ENCODE results near the gene CDK16.

CDK16 gene

DNA sequence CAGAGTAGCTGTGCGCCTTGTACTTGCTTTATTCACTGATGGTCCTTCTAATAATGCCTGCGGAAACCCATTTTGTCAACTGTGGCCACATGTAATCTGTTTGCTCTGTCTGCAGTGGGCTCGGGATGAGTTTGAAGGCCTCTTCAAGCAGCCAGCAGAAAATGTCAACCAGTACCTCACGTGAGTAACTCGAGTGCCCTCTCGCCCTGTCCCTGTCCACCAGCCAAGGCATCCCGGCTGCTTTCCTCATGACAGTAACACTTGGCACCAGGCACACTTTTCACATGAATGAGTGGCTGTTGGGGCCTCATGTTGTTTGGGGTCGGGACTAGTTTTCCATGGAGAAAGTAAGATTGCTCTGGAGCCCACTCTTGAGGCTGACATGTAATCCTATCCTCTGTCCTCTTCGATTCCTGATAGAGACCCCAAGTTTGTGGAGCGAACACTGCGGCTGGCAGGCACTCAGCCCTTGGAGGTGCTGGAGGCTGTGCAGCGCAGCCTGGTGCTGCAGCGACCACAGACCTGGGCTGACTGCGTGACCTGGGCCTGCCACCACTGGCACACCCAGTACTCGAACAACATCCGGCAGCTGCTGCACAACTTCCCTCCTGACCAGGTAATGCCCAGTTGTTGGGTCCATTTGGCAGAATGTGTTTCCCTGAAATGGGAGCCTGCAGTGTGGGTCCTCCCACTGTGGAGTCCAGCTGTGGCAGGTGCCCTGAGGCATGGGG, 8.8 kb upstream of the CDK16 start:
- DNase-seq (ENCODE audit: low spot score), result no peak

DNA sequence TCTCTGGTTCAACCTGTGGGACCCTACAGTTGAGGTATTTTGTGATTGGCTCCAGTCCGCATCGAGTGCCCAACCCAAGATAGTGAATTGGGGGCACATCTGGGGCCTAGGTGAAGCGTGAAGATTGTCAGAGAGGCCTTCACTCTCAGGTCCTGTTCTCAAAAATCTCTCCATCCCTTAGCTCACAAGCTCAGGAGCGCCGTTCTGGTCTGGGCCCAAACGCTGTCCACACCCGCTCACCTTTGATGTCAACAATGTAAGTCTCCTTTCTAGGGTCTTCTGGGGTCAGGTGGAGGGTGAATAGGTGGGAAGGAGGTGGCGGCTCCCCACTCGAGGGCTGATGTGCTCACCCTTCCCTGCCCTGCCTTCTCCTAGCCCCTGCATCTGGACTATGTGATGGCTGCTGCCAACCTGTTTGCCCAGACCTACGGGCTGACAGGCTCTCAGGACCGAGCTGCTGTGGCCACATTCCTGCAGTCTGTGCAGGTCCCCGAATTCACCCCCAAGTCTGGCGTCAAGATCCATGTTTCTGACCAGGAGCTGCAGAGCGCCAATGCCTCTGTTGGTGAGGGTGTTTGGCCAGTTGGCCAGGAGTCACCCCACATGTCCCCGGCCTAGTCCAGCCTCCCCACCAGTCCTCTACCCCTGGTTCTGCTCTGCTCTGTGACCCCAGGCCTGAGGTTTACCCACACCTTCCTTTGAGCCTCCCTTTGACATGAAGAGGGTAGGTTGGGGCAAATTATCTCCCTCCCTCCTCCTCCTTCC, 7.6 kb upstream of the CDK16 start:
- DNase-seq (ENCODE audit: low spot score), result no peak

DNA sequence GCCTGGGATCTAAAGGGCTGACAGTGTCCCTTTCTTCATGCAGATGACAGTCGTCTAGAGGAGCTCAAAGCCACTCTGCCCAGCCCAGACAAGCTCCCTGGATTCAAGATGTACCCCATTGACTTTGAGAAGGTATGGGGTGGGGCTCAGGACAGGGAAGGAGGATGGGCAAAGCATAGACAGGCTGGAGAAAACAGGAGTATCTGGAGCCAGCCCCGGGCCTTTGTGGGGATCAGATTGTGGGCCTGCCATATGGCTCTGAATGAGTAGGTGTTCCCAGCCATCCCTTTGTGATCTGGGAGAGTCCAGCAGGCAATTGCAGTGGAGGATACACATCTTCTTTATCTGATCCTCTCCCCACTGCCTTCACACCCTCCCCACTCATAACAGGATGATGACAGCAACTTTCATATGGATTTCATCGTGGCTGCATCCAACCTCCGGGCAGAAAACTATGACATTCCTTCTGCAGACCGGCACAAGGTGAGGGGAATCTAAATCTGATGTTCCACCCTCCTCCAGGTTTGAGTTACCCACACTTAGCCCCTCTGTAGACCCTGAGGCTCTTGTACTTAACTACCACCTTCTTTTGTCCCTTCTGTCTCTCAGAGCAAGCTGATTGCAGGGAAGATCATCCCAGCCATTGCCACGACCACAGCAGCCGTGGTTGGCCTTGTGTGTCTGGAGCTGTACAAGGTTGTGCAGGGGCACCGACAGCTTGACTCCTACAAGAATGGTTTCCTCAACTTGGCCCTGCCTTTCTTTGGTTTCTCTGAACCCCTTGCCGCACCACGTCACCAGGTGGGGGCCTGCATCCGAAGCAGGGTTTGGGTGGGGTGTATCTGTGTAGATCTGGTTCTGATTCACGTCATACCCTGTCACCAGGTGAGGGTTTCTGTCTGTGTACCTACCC, 5.8 kb upstream of the CDK16 start:
- no peak for DNase-seq (ENCODE audit: low spot score)

DNA sequence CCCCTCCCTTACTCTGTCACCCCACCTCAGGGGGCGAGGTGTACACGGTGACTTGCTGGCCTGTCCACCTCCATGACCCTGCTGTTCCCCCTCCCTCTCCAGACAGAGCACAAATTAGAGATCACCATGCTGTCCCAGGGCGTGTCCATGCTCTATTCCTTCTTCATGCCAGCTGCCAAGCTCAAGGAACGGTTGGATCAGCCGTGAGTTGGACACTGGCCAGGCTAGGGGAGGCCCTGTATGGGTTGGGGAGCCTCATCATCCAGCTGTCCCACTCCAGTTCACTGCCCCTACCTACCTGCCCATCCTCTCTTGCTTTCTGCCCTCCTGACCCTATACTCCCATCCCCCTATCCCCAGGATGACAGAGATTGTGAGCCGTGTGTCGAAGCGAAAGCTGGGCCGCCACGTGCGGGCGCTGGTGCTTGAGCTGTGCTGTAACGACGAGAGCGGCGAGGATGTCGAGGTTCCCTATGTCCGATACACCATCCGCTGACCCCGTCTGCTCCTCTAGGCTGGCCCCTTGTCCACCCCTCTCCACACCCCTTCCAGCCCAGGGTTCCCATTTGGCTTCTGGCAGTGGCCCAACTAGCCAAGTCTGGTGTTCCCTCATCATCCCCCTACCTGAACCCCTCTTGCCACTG, 3.9 kb upstream of the CDK16 start:
- DNase-seq (ENCODE audit: low spot score), result no peak

DNA sequence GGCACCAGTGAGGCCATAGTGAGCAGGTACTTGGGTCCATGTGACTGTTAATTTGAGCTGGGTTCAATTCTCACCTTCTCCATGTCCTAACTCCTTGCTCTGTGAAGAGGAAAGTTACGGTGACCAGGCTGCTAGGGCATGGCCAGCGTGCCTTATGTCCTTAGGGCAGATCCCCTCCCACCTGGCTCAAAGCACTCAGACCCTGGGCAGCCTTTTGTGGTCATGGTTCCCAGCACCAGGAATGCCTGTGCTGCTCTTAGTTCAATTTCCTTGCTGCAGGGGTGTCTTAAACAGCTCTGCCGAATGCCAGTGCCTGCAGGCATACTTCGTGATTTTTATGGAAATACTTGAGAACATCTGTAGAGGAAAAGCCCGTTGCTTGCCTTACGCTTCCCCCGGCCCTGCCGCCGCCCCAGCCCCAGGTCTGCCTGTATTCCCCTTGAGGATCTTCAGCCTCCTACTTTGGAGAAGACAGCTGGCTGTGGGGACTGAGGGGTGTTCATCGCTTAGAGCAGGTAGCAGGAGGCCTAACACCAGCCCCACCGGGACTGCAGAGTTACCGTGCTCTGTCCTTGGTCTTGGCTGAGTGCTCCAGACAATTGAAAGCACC, 3.1 kb upstream of the CDK16 start:
- no peak for DNase-seq (ENCODE audit: low spot score)

DNA sequence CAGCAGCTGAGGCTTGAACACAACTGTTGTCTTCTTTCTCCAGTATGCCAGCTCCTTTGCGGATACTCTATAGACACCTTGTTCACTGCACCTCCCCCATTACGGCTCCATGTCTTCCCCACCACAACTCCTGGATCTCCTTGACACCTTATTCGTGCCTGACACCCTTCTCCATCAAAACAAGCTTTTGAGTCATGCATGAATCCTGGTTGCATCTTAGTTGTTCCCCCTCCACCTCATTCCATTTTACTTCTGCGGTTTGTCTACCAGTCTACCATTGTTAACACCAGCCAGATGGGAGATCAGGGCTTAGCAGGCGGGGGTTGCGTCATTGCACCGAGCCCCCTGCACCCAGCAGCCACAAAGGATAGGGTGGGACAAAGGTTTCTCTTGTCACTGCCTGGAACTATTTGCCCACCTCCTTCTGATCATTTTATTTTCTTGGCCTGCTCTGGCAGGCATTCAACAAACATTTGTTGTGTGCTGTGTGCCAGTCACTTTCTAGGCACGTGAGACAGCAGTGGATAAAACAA, 2.0 kb upstream of the CDK16 start:
- no peak for DNase-seq (ENCODE audit: low spot score)

DNA sequence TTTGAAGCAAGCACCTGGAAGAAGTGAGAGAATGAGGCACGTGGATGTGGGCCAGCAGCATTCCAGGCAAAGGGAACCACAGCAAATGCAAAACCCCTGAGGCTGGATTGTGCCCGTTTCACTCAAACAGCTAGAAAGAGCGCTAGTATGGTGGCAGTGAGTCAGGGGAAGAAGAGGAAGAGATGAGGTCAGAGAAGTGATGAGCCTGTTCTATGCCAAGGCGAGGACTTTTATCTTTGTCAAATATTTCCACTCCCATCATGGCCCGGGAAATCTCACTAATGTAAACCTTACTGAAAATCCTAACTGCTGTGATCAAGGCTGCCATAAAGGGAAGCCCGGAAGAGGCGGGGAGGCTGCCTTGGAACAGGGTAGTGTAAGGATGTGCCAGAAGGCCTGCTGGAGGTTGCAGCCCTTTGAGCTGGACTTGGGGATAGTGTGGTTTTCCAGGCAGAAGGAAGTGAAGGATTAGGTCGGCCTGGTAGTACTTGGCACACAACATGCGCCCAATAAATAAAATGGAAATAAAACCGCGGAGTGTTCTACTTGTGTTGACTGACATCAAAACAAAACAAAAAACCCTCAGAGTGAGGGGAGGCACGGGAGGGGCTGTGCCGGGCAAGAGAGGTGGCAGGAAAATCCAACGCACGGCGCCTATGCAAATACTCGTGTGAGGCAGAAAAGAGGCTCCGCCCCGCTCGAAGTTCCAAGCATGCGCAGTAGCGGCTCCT, 1.2 kb upstream of the CDK16 start:
- peak; percentile 84 for DNase-seq (ENCODE audit: low spot score)

DNA sequence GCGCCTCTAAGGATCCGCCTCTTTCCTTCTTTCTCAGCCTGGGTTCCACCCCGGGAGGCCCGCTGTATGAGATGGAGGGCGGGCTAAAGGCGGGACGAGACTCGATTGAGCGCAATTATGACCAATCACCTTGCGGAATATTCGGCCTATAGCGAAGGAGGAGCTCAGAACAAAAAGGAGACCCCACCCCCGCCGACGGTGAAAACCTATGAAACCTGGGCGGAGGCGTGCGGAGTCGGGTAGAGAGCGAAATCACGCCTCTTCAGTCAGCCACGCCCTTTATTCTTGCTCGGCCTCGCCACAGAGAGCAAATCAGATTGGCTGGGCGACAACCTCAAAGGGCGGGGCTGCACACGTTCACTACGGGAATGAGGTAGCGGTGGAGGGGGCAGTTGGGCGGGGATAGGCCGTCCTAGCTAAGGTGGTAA, 615 bp upstream of the CDK16 start:
- peak; percentile 99 for DNase-seq (ENCODE audit: low spot score)

DNA sequence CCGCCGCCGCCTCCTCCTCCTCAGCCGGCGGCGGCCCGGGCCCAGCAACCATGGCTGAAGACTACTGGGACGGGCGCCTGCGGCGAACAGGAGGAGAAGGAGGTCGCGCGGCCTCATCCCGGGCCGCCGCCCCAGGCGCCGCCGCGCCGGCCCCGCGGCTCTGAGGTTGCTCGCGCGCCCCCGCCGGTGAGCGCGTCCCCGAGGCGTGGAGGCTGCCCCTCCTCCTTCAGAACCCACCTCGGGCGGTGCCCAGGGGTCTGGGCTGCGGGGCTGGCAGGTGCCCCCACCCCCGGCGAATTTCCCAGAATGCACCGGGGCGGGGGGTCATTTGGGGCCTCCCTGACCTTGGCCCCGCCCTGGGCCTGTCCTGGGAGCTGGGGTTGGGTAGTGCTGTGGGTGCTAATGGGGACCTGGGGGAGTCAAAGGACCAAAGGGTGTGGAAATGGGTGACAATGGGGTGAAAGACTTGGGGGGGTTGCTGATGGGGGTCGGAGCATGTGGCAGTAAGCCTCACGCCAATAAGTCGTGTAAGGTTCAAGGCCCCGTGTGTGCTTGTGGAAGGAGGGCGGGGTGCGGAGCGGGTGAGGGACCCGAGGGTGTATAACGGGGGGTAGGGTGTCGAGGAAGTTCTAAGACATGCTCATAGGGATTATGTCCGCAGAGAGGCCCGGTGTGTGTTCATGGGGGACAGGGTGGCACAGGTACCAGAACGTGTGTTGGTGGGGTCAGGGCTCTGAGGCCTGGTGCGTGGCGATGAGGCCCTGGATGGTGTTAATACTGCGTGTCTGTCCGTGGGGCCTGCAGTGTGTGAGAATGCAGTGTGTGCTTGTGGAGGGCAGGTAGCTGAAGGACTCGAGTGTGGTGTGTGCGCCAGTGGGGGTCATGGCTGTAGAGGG, 687 bp downstream of the CDK16 start:
- DNase-seq (ENCODE audit: low spot score), result no peak

DNA sequence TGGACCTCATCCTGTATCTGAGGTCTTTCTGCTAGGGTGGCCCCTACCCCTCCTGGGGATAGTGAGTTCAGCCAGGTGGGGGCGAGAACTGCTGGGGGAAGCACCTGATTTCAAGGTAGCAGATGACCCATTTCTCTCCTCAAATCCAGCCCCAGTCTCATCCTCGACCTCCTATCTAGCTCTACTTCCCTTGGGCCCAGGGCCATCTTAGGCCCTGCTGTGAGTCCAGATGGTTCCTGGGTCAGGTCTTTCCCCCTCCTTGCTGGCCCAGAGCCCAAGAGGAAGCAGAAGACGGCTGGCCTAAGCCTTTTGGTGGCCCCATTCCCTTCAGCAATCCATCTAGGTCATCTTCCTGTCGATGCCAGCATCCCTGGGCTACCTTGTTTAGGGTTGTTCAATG, 3.3 kb downstream of the CDK16 start:
- DNase-seq (ENCODE audit: low spot score), result no peak

DNA sequence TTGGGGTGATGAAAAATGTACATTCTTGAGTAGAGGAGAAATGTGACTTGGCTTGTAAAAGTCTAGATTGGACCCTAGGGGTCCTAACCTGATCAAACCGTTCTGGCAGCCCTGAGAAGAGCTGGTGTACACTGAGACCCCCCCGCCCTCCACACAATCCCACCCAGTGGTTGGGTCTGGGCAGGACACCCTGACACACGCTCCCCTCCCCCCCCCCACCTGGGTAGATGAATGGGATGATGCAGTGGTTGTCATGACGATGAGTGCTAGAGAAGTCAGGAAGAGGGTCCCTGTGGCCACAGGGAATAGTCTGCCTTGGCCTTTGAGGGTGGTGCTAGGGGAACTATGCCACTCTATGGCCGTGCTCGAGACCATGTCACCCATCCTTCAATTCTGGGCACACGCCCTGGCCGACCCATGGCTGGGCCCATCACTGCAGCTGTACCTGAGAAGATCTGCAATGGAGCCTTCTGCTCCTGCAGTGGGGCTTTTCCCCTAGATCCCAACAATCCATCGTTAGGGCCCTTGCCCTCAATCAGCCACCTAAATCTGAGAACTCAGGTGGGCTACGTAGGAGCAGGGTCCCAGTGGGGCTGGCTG, 4.4 kb downstream of the CDK16 start:
- no peak for DNase-seq (ENCODE audit: low spot score)

DNA sequence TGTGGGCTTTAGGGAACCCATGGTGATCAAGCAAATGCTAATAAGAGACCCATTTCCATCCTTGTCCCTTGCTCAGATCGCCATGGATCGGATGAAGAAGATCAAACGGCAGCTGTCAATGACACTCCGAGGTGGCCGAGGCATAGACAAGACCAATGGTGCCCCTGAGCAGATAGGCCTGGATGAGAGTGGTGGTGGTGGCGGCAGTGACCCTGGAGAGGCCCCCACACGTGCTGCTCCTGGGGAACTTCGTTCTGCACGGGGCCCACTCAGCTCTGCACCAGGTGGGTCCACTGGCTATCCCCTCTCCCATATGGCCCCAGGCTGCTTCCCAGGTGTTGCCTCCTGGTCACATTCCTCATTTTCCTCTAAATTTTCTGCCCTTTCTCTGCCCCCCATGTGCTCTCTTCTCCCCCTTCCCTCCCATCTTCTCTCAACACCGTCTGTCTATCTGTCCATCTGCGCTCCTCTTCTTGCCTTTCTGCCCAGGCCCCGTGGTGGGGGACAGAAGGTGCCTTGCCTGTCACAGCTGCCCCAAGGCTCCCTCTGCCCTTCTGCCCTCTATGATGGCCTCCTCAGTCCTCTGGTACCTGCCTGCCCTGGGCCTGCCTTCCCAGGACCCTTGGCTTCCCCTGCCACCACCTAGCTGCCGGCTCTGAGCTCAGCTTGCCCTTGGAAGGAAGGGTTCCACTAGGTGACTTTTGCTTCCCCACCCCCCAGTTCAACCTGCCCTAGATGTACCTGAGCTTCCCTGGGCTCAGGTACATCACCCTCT, 5.2 kb downstream of the CDK16 start:
- no peak for DNase-seq (ENCODE audit: low spot score)

DNA sequence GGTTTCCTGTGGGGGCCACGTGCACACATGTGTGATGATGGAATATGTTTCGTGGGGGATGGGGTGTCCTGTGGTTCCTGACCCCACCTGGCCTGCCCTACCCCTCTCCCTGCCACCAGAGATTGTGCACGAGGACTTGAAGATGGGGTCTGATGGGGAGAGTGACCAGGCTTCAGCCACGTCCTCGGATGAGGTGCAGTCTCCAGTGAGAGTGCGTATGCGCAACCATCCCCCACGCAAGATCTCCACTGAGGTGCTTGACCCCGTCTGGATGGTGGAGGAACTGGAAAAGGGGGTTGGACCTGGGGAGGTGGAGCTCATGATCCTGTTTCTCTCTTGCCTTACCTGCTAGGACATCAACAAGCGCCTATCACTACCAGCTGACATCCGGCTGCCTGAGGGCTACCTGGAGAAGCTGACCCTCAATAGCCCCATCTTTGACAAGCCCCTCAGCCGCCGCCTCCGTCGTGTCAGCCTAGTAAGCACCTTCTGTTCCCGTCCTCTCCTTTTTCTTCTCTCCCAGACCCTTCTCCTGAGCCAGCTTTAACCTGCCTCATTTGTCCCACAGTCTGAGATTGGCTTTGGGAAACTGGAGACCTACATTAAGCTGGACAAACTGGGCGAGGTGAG, 5.9 kb downstream of the CDK16 start:
- no peak for DNase-seq (ENCODE audit: low spot score)

DNA sequence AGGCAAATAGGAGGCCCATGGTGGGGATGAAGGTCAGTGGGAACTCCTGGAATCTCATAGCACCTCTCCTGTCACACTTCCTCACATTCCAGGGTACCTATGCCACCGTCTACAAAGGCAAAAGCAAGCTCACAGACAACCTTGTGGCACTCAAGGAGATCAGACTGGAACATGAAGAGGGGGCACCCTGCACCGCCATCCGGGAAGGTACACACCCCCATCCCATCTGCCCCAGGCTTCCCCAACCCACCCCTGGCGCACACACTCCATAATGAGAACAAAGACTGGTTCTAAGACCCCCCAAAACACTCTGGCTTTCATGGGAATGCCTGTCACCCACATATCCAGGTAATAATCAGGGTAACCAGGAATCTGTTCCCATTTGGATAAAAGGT, 6.4 kb downstream of the CDK16 start:
- no peak for DNase-seq (ENCODE audit: low spot score)

DNA sequence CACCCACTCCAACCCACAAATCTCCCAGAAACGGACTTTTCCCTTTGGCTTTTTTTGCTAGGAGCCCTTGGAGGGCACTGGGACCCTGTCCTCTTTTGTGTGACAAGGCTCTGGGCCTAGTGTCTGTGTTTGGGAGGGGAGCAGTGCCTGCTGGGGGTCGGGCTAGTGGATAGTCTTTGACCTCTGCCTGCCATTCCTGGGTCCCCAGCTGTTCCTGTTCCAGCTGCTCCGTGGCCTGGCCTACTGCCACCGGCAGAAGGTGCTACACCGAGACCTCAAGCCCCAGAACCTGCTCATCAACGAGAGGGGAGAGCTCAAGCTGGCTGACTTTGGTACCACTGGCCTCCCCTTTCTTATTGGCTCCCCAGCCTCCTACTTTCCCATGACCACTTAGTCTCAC, 7.6 kb downstream of the CDK16 start:
- no peak for DNase-seq (ENCODE audit: low spot score)

DNA sequence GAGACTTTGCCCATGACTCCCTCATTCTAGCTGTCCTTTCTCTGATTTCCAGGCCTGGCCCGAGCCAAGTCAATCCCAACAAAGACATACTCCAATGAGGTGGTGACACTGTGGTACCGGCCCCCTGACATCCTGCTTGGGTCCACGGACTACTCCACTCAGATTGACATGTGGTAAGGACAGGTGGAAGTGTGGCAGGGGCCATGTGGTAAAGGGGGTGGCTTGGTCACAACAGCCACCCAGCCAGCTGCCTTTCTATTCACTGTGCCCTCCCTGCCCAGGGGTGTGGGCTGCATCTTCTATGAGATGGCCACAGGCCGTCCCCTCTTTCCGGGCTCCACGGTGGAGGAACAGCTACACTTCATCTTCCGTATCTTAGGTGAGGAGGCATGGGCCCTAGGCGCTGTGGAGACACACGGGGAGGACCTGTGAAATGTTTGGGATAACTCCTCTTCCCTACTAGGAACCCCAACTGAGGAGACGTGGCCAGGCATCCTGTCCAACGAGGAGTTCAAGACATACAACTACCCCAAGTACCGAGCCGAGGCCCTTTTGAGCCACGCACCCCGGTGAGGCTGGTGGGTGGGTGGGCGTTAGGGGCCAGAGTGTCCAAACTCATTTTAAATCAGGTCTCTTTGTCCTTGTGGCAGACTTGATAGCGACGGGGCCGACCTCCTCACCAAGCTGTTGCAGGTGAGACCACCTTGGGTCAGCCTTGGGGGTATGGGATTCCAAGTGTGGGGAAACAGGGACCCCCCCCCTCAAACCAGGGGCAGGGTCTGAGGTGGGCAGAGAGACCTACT, 8.3 kb downstream of the CDK16 start:
- no peak for DNase-seq (ENCODE audit: low spot score)

DNA sequence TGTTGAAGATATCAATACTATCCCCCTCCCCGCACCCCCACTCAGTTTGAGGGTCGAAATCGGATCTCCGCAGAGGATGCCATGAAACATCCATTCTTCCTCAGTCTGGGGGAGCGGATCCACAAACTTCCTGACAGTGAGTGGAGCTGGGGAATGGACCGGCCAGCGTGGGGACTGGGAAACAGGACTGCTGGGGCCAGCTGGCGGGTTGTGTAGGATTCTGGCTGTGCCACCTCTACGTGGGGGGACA, 8.8 kb downstream of the CDK16 start:
- no peak for DNase-seq (ENCODE audit: low spot score)

All from RKO (cell line).